ENCODE data around the gene TMEM181.

TMEM181 gene

GRCh38 chr6:158625881-158626305, 66.0 kb downstream of the TMEM181 start:
- Histone ChIP-seq H3K4me3 (ENCODE audit: insufficient read length, low read depth) (no peak overlapping the region), H3K9me3 (ENCODE audit: insufficient read depth, low read length) (no peaks in the 10 kb centered on the region), H3K36me3 (ENCODE audit: insufficient read depth, insufficient read length, low read length) (peaks cover 89% of the 10 kb centered on the region), H3K9ac (ENCODE audit: insufficient read length, low read depth) (no peak overlapping the region), H3K27me3 (ENCODE audit: insufficient read depth, insufficient read length) (no peaks in the 10 kb centered on the region), H3K4me1 (ENCODE audit: insufficient read depth, insufficient read length) (peaks cover 9% of the 10 kb centered on the region)
- no peak for DNase-seq (ENCODE audit: low read depth, low spot score)
- TF ChIP-seq YY1 (IDR thresholded peaks at IDR 0.05; ENCODE audit: insufficient read depth, insufficient read length) (no peak), SUZ12 (IDR thresholded peaks at IDR 0.05; ENCODE audit: extremely low read depth, insufficient read depth, insufficient read length) (no peak), ZNF274 (IDR thresholded peaks at IDR 0.05; ENCODE audit: low read depth, low read length) (no peak)

- Histone ChIP-seq H3K4me1 (ENCODE audit: insufficient read depth, insufficient read length) (peaks cover 9% of the 10 kb centered on the region), H3K27me3 (ENCODE audit: insufficient read depth, insufficient read length) (no peaks in the 10 kb centered on the region), H3K36me3 (ENCODE audit: insufficient read depth, insufficient read length, low read length) (peaks cover 89% of the 10 kb centered on the region), H3K9ac (ENCODE audit: insufficient read length, low read depth) (no peak overlapping the region), H3K4me3 (ENCODE audit: insufficient read length, low read depth) (no peak overlapping the region), H3K9me3 (ENCODE audit: insufficient read depth, low read length) (no peaks in the 10 kb centered on the region)
- TF ChIP-seq SUZ12 (IDR thresholded peaks at IDR 0.05; ENCODE audit: extremely low read depth, insufficient read depth, insufficient read length) (no peak), YY1 (IDR thresholded peaks at IDR 0.05; ENCODE audit: insufficient read depth, insufficient read length) (no peak), ZNF274 (IDR thresholded peaks at IDR 0.05; ENCODE audit: low read depth, low read length) (no peak)
- no peak for DNase-seq (ENCODE audit: low read depth, low spot score)
Observed at GRCh38 chr6:158626360-158627167, 66.7 kb downstream of the TMEM181 start.

- no peak for TF ChIP-seq ZNF274 (IDR thresholded peaks at IDR 0.05; ENCODE audit: low read depth, low read length)
- TF ChIP-seq YY1 (IDR thresholded peaks at IDR 0.05; ENCODE audit: insufficient read depth, insufficient read length): no peak
- no peak for TF ChIP-seq SUZ12 (IDR thresholded peaks at IDR 0.05; ENCODE audit: extremely low read depth, insufficient read depth, insufficient read length)
- Histone ChIP-seq H3K4me1 (ENCODE audit: insufficient read depth, insufficient read length) (peaks cover 9% of the 10 kb centered on the region), H3K36me3 (ENCODE audit: insufficient read depth, insufficient read length, low read length) (peaks cover 88% of the 10 kb centered on the region), H3K27me3 (ENCODE audit: insufficient read depth, insufficient read length) (no peaks in the 10 kb centered on the region), H3K4me3 (ENCODE audit: insufficient read length, low read depth) (no peak overlapping the region), H3K9me3 (ENCODE audit: insufficient read depth, low read length) (no peaks in the 10 kb centered on the region), H3K9ac (ENCODE audit: insufficient read length, low read depth) (no peak overlapping the region)
- no peak for DNase-seq (ENCODE audit: low read depth, low spot score)
Observed at GRCh38 chr6:158627168-158627939, 67.5 kb downstream of the TMEM181 start.

GRCh38 chr6:158627940-158628211, 68.0 kb downstream of the TMEM181 start:
- no peak overlapping the region for H3K9ac ChIP-seq (ENCODE audit: insufficient read length, low read depth)
- H3K36me3 ChIP-seq (ENCODE audit: insufficient read depth, insufficient read length, low read length): peaks cover 86% of the 10 kb centered on the region
- no peaks in the 10 kb centered on the region for H3K9me3 ChIP-seq (ENCODE audit: insufficient read depth, low read length)
- H3K27me3 ChIP-seq (ENCODE audit: insufficient read depth, insufficient read length): no peaks in the 10 kb centered on the region
- H3K4me3 ChIP-seq (ENCODE audit: insufficient read length, low read depth): no peak overlapping the region
- no peak for DNase-seq (ENCODE audit: low read depth, low spot score)
- TF ChIP-seq ZNF274 (IDR thresholded peaks at IDR 0.05; ENCODE audit: low read depth, low read length): no peak
- no peak for TF ChIP-seq YY1 (IDR thresholded peaks at IDR 0.05; ENCODE audit: insufficient read depth, insufficient read length)
- no peak for TF ChIP-seq SUZ12 (IDR thresholded peaks at IDR 0.05; ENCODE audit: extremely low read depth, insufficient read depth, insufficient read length)
- H3K4me1 ChIP-seq (ENCODE audit: insufficient read depth, insufficient read length): peaks cover 9% of the 10 kb centered on the region

- TF ChIP-seq SUZ12 (IDR thresholded peaks at IDR 0.05; ENCODE audit: extremely low read depth, insufficient read depth, insufficient read length) (no peak), YY1 (IDR thresholded peaks at IDR 0.05; ENCODE audit: insufficient read depth, insufficient read length) (no peak)
- Histone ChIP-seq H3K27me3 (ENCODE audit: insufficient read depth, insufficient read length) (no peaks in the 10 kb centered on the region), H3K36me3 (ENCODE audit: insufficient read depth, insufficient read length, low read length) (peaks cover 89% of the 10 kb centered on the region), H3K9me3 (ENCODE audit: insufficient read depth, low read length) (no peaks in the 10 kb centered on the region), H3K9ac (ENCODE audit: insufficient read length, low read depth) (no peak overlapping the region), H3K4me3 (ENCODE audit: insufficient read length, low read depth) (no peak overlapping the region), H3K4me1 (ENCODE audit: insufficient read depth, insufficient read length) (peaks cover 9% of the 10 kb centered on the region)
- no peak for DNase-seq (ENCODE audit: low read depth, low spot score)
Observed at GRCh38 chr6:158628542-158628941, 68.7 kb downstream of the TMEM181 start.

- Histone ChIP-seq H3K36me3 (ENCODE audit: insufficient read depth, insufficient read length, low read length) (peaks cover 91% of the 10 kb centered on the region), H3K9me3 (ENCODE audit: insufficient read depth, low read length) (no peaks in the 10 kb centered on the region), H3K9ac (ENCODE audit: insufficient read length, low read depth) (no peak overlapping the region), H3K27me3 (ENCODE audit: insufficient read depth, insufficient read length) (no peaks in the 10 kb centered on the region), H3K4me1 (ENCODE audit: insufficient read depth, insufficient read length) (peaks cover 9% of the 10 kb centered on the region), H3K4me3 (ENCODE audit: insufficient read length, low read depth) (no peak overlapping the region)
- DNase-seq (ENCODE audit: low read depth, low spot score): no peak
- TF ChIP-seq ZNF274 (IDR thresholded peaks at IDR 0.05; ENCODE audit: low read depth, low read length): no peak
- TF ChIP-seq YY1 (IDR thresholded peaks at IDR 0.05; ENCODE audit: insufficient read depth, insufficient read length): no peak
- no peak for TF ChIP-seq SUZ12 (IDR thresholded peaks at IDR 0.05; ENCODE audit: extremely low read depth, insufficient read depth, insufficient read length)
Observed at GRCh38 chr6:158629367-158630221, 69.7 kb downstream of the TMEM181 start.

Measured in NT2/D1 (cell line).